HCT116 (cell line): ENCODE results near the gene MAPKBP1. TPM values are rescaled to one million over a fixed set of nuclear protein-coding genes. Genes with fewer than 3 reads are reported as not detected.

Experiments used
- ATAC-seq: fragments of 200-7000 bp; cut with Tn5 transposase; 2 replicates; pipeline ENCODE4 v1.9.1; 2020; ENCODE audit warnings: mild to moderate bottlenecking, moderate library complexity
- BruUV-seq: library from RNA; stranded (reverse); fragments of 400-500 nt; replicated peaks from 2 replicates; lab custom pipeline; 2021; lab: Mats Ljungman, UMichigan
- CTCF ChIA-PET: fragments of 300-600 bp; sonication (Branson Sonifier 250); formaldehyde crosslinking; loops from one replicate; lab custom pipeline; 2021; ENCODE audit warnings: antibody characterized with exemption; lab: Charles Lee
- POLR2A ChIA-PET: fragments of 300-600, 350-600 bp; sonication (Branson Sonifier 250); formaldehyde crosslinking; loops from one replicate; lab custom pipeline; 2021; ENCODE audit warnings: antibody characterized with exemption; lab: Charles Lee
- RAD21 ChIA-PET, 2 experiments: fragments of 300-600 bp; sonication (Branson Sonifier 250); formaldehyde crosslinking; loops; one replicate each; lab custom pipeline; 2023; ENCODE audit warnings: low total read pairs in 2 of 2; ENCODE audit not compliant: uncharacterized antibody in 2 of 2, unreplicated experiment in 2 of 2, low non-redundant PET in 1 of 2; lab: Charles Lee
- DNase-seq: peaks from one replicate; pipeline ENCODE4 v3.0.0-alpha.2; 2010; ENCODE audit warnings: low read depth, low spot score
- H2AFZ ChIP-seq: fragments of 200-600 bp; shearing (Covaris generic), sonication (generic); 2 replicates; pipeline ENCODE4 v1.6.1; 2017; ENCODE audit warnings: low read depth, mixed run types, mixed read lengths, antibody characterized with exemption, low read length; ENCODE audit not compliant: poor library complexity, severe bottlenecking
- H3K27ac ChIP-seq: 2 replicates; pipeline ENCODE4 v1.5.1; 2012; ENCODE audit warnings: low read depth, low read length
- H3K27me3 ChIP-seq: fragments of 200-600 bp; sonication (generic); 2 replicates; pipeline ENCODE4 v1.6.1; 2016; ENCODE audit warnings: mixed run types, low read length, mixed read lengths; ENCODE audit not compliant: insufficient read depth
- H3K36me3 ChIP-seq, 2 experiments: fragments of 200-500 bp in 1 of 2; fragments of 200-600 bp in 1 of 2; sonication (Bioruptor generic) in 1 of 2; sonication (generic) in 1 of 2; 2 replicates each; pipeline versions ENCODE4 v1.5.1 to v1.6.1; 2014 to 2016; ENCODE audit warnings: low read length in 2 of 2, inconsistent platforms in 1 of 2, mixed read lengths in 1 of 2, mixed run types in 1 of 2; ENCODE audit not compliant: insufficient read depth in 2 of 2, control insufficient read depth in 1 of 2
- H3K4me1 ChIP-seq, 2 experiments: fragments of 200-600 bp in 1 of 2; sonication (generic) in 1 of 2; 2 replicates each; pipeline versions ENCODE4 v1.5.1 to v1.6.1; 2012 to 2017; ENCODE audit warnings: low read length in 2 of 2, inconsistent platforms in 1 of 2, mild to moderate bottlenecking in 1 of 2, mixed read lengths in 1 of 2, mixed run types in 1 of 2, moderate library complexity in 1 of 2; ENCODE audit not compliant: insufficient read depth in 2 of 2, control insufficient read depth in 1 of 2
- H3K4me2 ChIP-seq: fragments of 200-600 bp; sonication (generic); 2 replicates; pipeline ENCODE4 v1.6.1; 2017; ENCODE audit warnings: mixed run types, low read length, mixed read lengths
- H3K4me3 ChIP-seq, 2 experiments: fragments of 200-600 bp in 1 of 2; sonication (generic) in 1 of 2; replicated peaks in 1 of 2; 2 replicates each; pipeline ENCODE4 v1.5.1; 2011 to 2016; ENCODE audit warnings: low read length in 2 of 2, control low read depth in 1 of 2, low read depth in 1 of 2, mild to moderate bottlenecking in 1 of 2, mixed read lengths in 1 of 2, mixed run types in 1 of 2
- H3K79me2 ChIP-seq: fragments of 200-600 bp; sonication (generic); 2 replicates; pipeline ENCODE4 v1.6.1; 2017; ENCODE audit warnings: mild to moderate bottlenecking, mixed run types, low read length, moderate library complexity, mixed read lengths; ENCODE audit not compliant: insufficient read depth
- H3K9ac ChIP-seq: fragments of 200-600 bp; sonication (generic); 2 replicates; pipeline ENCODE4 v1.6.1; 2016; ENCODE audit warnings: low read length, mixed read lengths
- H3K9me2 ChIP-seq: fragments of 200-600 bp; sonication (generic), shearing (Covaris generic); 2 replicates; pipeline ENCODE4 v1.6.1; 2017; ENCODE audit warnings: mixed run types, mild to moderate bottlenecking, moderate library complexity; ENCODE audit not compliant: insufficient read depth
- H3K9me3 ChIP-seq, 2 experiments: fragments of 200-500 bp in 1 of 2; fragments of 200-600 bp in 1 of 2; sonication (Bioruptor generic) in 1 of 2; sonication (generic) in 1 of 2; 2 replicates each; pipeline ENCODE4 v1.6.1; 2014 to 2017; ENCODE audit warnings: low read length in 2 of 2, mixed read lengths in 2 of 2, inconsistent platforms in 1 of 2, low read depth in 1 of 2, mild to moderate bottlenecking in 1 of 2, mixed run types in 1 of 2, moderate library complexity in 1 of 2; ENCODE audit not compliant: control insufficient read depth in 1 of 2, insufficient read depth in 1 of 2
- H4K20me1 ChIP-seq: fragments of 200-600 bp; sonication (generic), shearing (Covaris generic); 2 replicates; pipeline ENCODE4 v1.6.1; 2017; ENCODE audit warnings: mixed run types, mild to moderate bottlenecking, moderate library complexity; ENCODE audit not compliant: insufficient read depth
- CEBPB ChIP-seq: IDR thresholded peaks from 2 replicates; pipeline ENCODE4 v1.6.1; 2012; ENCODE audit warnings: low read depth
- EGR1 ChIP-seq: IDR thresholded peaks from 2 replicates; pipeline ENCODE4 v1.6.1; 2012; ENCODE audit warnings: low read depth
- EZH2phosphoT487 ChIP-seq: fragments of 200-600 bp; IDR thresholded peaks from 2 replicates; pipeline ENCODE4 v1.6.1; 2018; ENCODE audit warnings: antibody characterized with exemption, borderline replicate concordance
- FOSL1 ChIP-seq: IDR thresholded peaks from 2 replicates; pipeline ENCODE4 v1.6.1; 2012; ENCODE audit warnings: low read depth
- MAX ChIP-seq: IDR thresholded peaks from 2 replicates; pipeline ENCODE4 v1.6.1; 2012
- REST ChIP-seq: IDR thresholded peaks from 2 replicates; pipeline ENCODE4 v1.6.1; 2012; ENCODE audit warnings: low read depth
- SP1 ChIP-seq: IDR thresholded peaks from 2 replicates; pipeline ENCODE4 v1.6.1; 2012; ENCODE audit warnings: low read depth
- TCF7L2 ChIP-seq: IDR thresholded peaks from 2 replicates; pipeline ENCODE4 v1.7.0; 2011; ENCODE audit warnings: borderline replicate concordance, inconsistent platforms; ENCODE audit not compliant: insufficient read depth, insufficient read length; ENCODE audit errors: extremely low read depth
- ZFX ChIP-seq: fragments of 450-650 bp; IDR thresholded peaks from 2 replicates; pipeline ENCODE4 v1.6.1; 2017
- intact Hi-C: fragments of 100-400 bp; cut with micrococcal nuclease; formaldehyde crosslinking; loops from 2 replicates; pipeline ENCODE4 v1.10.0; 2022
- total RNA-seq: library from RNA; stranded (reverse); gene quantifications from one replicate; pipeline ENCODE4 v1.2.1, GENCODE V29; 2021; ENCODE audit not compliant: unreplicated experiment

MAPKBP1 gene
- total RNA-seq, 1 experiment from 2014 or later: 21.3 TPM

GRCh38 chr15:41795996-41796856, 21.9 kb downstream of the MAPKBP1 start:
- no peaks in the 10 kb centered on the region for H3K9me3 ChIP-seq
- CTCF ChIA-PET: interaction anchor here (1.0 kb wide), 1 partner anchor 22 kb away, joined by 3 read pairs; the partner anchor contains the start of gene MAPKBP1
- no peaks in the 10 kb centered on the region for H3K27me3 ChIP-seq
- no peak overlapping the region for H3K4me2 ChIP-seq
- BruUV-seq: no TSS peak
- H3K79me2 ChIP-seq: no peaks in the 10 kb centered on the region
- H3K4me1 ChIP-seq: peaks cover 9 to 38% of the 10 kb centered on the region in 2 experiments
- intact Hi-C loops: no loop called here
- no peak overlapping the region for H3K27ac ChIP-seq
- H2AFZ ChIP-seq: no peak overlapping the region
- DNase-seq (no peak), ATAC-seq (no peak)
- RAD21 ChIA-PET: no interaction called here
- no peak for TF ChIP-seq EZH2phosphoT487
- no peak for TF ChIP-seq SP1
- TF ChIP-seq FOSL1: no peak
- no peak overlapping the region for H3K9ac ChIP-seq
- H3K4me3 ChIP-seq: no peak overlapping the region
- H3K9me2 ChIP-seq: no peaks in the 10 kb centered on the region
- 0 out of 4 replicates have a peak, but pooled peaks cover 0 to 2% of the 10 kb centered on the region in 2 experiments for H3K36me3 ChIP-seq
- no peaks in the 10 kb centered on the region for H4K20me1 ChIP-seq
- POLR2A ChIA-PET: interaction anchor here (0.9 kb wide), 1 partner anchor 9 kb away, joined by 3 read pairs; no protein-coding TSS in a partner anchor

GRCh38 chr15:41797201-41797944, 23.1 kb downstream of the MAPKBP1 start:
- Histone ChIP-seq H3K4me3 (no peak overlapping the region), H3K9me3 (no peaks in the 10 kb centered on the region), H3K27ac (no peak overlapping the region), H3K9ac (no peak overlapping the region), H3K36me3 (0 out of 4 replicates have a peak, but pooled peaks cover 0 to 8% of the 10 kb centered on the region in 2 experiments), H3K79me2 (no peaks in the 10 kb centered on the region), H3K4me1 (peaks cover 5 to 30% of the 10 kb centered on the region in 2 experiments; a peak in 3 of 4 replicates), H2AFZ (no peak overlapping the region)
- ChIA-PET CTCF (interaction anchor here (1.0 to 1.1 kb wide), 2 partner anchors 23 kb away, joined by 3 to 4 read pairs; partner anchors contain the start of gene MAPKBP1), POLR2A (no interaction called here), RAD21 (no interaction called here)
- ATAC-seq (no peak), DNase-seq (no peak)
- TF ChIP-seq SP1 (no peak), EGR1 (no peak), REST (no peak), MAX (no peak), ZFX (no peak), TCF7L2 (no peak), CEBPB (no peak)
- TF ChIP-seq, all 23 proteins: peak for 0
- Histone ChIP-seq H3K27me3 (no peaks in the 10 kb centered on the region), H3K9me2 (no peaks in the 10 kb centered on the region), H3K4me2 (no peak overlapping the region), H4K20me1 (no peaks in the 10 kb centered on the region)
- intact Hi-C loops: no loop called here
- no TSS peak for BruUV-seq
